Bronchial epithelial cell (primary cell): ENCODE measurements around the gene SH3PXD2B. TPM values are rescaled to one million over a fixed set of nuclear protein-coding genes. Genes with fewer than 3 reads are reported as not detected.

Experiments used
- DNase-seq: peaks from one replicate; pipeline ENCODE4 v3.0.0-alpha.2; 2010; ENCODE audit warnings: low read depth
- FAIRE-seq: peaks from 2 replicates; lab custom pipeline; 2011; peaks lifted over from hg19 to GRCh38; lab: Jason Lieb, UNC
- H3K27me3 ChIP-seq: 2 replicates; pipeline ENCODE4 v1.5.1; 2011; ENCODE audit warnings: low read length; ENCODE audit not compliant: control insufficient read depth, insufficient read depth
- H3K36me3 ChIP-seq: 2 replicates; pipeline ENCODE4 v1.5.1; 2011; ENCODE audit warnings: low read length; ENCODE audit not compliant: control insufficient read depth, insufficient read depth
- H3K4me3 ChIP-seq: 2 replicates; pipeline ENCODE4 v1.5.1; 2011; ENCODE audit warnings: mild to moderate bottlenecking, low read depth, low read length, control low read depth
- total RNA-seq: library from RNA; depleted of rRNA; stranded (reverse); fragments of >200 nt; gene quantifications from 2 replicates; pipeline ENCODE4 v1.2.1, GENCODE V29; 2014
- TF ChIP-seq, protein P1 (sequence below): IDR thresholded peaks from 2 replicates; pipeline ENCODE4 v1.5.1; 2011; ENCODE audit warnings: mild to moderate bottlenecking, moderate library complexity, low read length, control low read depth, inconsistent platforms; ENCODE audit not compliant: insufficient read depth, severe bottlenecking

The SH3PXD2B gene
- total RNA-seq, result 10.0 and 15.1 TPM in 2 replicates

DNA sequence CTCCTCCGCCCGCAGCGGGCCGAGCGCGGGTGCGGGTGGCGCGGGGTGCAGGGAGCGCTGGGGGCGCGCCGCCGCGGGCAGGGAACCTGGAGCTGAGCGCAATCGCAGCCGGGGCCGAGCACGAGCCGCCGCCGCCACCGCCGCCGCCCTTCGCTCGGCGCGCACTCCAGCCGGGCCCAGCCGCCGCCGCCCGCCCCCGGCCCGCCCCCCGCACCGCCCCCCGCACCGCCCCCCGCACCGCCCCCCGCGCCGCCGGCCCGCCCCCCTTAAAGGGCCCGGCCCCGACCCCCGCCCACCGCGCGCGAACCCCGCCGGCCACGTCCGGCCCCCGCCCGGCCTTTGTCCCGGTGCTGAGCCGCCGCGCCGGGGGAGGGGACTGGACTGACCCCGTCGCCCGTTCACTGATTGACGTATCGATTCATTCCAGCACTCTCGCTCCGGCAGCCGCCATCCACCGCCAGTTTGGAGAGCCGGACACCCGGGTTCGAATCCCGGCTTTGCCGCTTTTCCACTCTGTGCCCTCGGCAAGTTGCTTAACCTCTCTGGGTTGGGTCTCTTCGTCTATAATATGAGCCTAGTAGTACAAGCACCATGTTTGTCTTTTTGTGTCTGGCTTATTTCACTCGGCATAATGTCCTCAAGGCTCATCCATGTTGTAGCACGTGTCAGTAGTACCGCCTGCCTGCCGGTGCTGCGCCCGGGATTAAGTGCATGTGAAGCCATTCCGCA is at the start of gene SH3PXD2B:
TSS of gene SH3PXD2B (minus strand) at position 168 of the 729 bp plus-strand sequence. CDS start 173 bp downstream, outside the sequence.
- peaks cover 1% of the 10 kb centered on the region for H3K27me3 ChIP-seq
- TF ChIP-seq, protein P1, sequence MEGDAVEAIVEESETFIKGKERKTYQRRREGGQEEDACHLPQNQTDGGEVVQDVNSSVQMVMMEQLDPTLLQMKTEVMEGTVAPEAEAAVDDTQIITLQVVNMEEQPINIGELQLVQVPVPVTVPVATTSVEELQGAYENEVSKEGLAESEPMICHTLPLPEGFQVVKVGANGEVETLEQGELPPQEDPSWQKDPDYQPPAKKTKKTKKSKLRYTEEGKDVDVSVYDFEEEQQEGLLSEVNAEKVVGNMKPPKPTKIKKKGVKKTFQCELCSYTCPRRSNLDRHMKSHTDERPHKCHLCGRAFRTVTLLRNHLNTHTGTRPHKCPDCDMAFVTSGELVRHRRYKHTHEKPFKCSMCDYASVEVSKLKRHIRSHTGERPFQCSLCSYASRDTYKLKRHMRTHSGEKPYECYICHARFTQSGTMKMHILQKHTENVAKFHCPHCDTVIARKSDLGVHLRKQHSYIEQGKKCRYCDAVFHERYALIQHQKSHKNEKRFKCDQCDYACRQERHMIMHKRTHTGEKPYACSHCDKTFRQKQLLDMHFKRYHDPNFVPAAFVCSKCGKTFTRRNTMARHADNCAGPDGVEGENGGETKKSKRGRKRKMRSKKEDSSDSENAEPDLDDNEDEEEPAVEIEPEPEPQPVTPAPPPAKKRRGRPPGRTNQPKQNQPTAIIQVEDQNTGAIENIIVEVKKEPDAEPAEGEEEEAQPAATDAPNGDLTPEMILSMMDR, result no peak
- H3K4me3 ChIP-seq, result peak within 1 kb of the TSS; percentile 71
- peaks cover 2% of the 10 kb centered on the region for H3K36me3 ChIP-seq
- DNase-seq (peak; percentile 16), FAIRE-seq (peak; percentile 50)

DNA sequence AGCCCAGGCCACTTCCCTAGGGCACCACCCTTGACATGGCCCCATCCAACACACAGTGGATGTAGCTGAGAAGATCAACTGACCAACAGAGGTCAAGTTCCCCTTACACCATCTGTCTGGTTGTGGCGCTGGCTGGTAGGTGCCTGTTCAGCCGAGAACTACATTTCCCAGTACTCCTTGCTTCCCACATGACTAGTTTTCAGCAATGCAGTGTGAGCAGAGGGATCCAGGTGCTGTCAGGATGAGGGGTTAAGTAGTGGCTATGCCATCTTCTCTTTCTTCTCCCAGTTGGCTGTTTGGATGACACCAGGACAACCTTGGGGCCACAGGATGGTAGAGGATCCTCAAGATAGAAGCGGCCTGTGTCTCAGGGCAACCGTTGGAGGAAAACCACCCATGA is 48.6 kb upstream of the SH3PXD2B start:
- H3K27me3 ChIP-seq, result peaks cover 7% of the 10 kb centered on the region
- TF ChIP-seq, protein P1, result no peak
- DNase-seq (peak; percentile 25), FAIRE-seq (no peak)
- H3K36me3 ChIP-seq, result no peaks in the 10 kb centered on the region
- H3K4me3 ChIP-seq, result no peak overlapping the region

DNA sequence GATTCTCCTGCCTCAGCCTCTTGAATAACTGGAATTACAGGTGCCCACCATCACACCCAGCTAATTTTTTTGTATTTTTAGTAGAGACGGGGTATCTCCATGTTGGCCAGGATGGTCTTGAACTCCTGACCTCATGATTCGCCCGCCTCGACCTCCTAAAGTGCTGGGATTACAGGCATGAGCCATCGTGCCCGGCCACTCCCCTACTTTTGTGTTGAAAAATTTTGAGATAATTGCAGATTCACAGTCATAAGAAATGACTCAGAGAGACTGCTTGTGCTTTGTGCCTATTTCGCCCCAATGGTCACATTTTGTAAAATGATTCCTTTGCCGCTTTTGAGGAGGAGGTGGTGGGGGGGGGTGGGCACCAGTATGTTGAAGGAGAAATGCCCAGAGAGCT is 48.1 kb upstream of the SH3PXD2B start:
- TF ChIP-seq, protein P1, result no peak
- FAIRE-seq, result no peak
- no peak for DNase-seq

GRCh38 chr5:172501708-172502320 is 47.5 kb upstream of the SH3PXD2B start:
- Histone ChIP-seq H3K36me3 (no peaks in the 10 kb centered on the region), H3K27me3 (peaks cover 7% of the 10 kb centered on the region), H3K4me3 (no peak overlapping the region)
- FAIRE-seq (peak; percentile 23), DNase-seq (no peak)
- TF ChIP-seq, protein P1, result no peak

More for the DNA sequence above, 48.1 kb upstream of the SH3PXD2B start:
- peaks cover 7% of the 10 kb centered on the region for H3K27me3 ChIP-seq
- no peaks in the 10 kb centered on the region for H3K36me3 ChIP-seq
- H3K4me3 ChIP-seq, result no peak overlapping the region

DNA sequence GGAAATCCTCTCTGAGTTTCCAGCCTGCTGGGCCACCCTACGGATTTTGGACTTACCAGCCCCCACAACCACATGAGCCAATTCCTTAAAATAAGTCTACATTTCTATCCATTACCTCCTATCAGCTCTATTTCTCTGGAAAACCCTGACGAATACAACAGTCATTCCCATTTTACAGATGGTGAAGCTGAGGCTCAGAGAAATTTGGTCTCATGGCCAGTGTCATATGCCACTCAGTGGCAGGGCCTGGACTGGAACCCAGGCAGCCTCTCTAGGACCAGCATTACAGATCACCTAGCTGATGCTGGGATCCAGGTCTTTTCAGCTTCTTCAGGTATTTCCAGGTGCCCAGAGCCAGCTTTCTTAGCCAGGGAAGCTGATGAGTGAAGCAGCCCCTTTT is 45.0 kb upstream of the SH3PXD2B start:
- DNase-seq, result no peak
- H3K4me3 ChIP-seq, result no peak overlapping the region
- H3K36me3 ChIP-seq, result no peaks in the 10 kb centered on the region
- H3K27me3 ChIP-seq, result peaks cover 7% of the 10 kb centered on the region
- TF ChIP-seq, protein P1, result no peak
- no peak for FAIRE-seq
